Smooth muscle cell of the brain vasculature (primary cell): ENCODE results near the gene PRELID3B.

Experiments used
- DNase-seq: peaks from one replicate; pipeline ENCODE4 v3.0.0-alpha.2; 2012; ENCODE audit warnings: low read depth, low spot score

The PRELID3B gene

GRCh38 chr20:59010321-59010994, 32.1 kb downstream of the PRELID3B start:
- no peak for DNase-seq

- no peak for DNase-seq
These were observed 33.8 kb downstream of the PRELID3B start for GRCh38 chr20:59008715-59009336.

- no peak for DNase-seq
These were observed 34.7 kb downstream of the PRELID3B start for GRCh38 chr20:59007665-59008511.

- DNase-seq, result no peak
These were observed 35.5 kb downstream of the PRELID3B start, which contains the start of gene CTSZ for GRCh38 chr20:59006864-59007664. Gene CTSZ (minus strand): TSS chr20:59007254. CDS start chr20:59007128, 126 bp downstream.

- DNase-seq, result no peak
These were observed 36.3 kb downstream of the PRELID3B start for GRCh38 chr20:59006167-59006863.

GRCh38 chr20:59005523-59006166, 36.9 kb downstream of the PRELID3B start:
- DNase-seq, result no peak

DNA sequence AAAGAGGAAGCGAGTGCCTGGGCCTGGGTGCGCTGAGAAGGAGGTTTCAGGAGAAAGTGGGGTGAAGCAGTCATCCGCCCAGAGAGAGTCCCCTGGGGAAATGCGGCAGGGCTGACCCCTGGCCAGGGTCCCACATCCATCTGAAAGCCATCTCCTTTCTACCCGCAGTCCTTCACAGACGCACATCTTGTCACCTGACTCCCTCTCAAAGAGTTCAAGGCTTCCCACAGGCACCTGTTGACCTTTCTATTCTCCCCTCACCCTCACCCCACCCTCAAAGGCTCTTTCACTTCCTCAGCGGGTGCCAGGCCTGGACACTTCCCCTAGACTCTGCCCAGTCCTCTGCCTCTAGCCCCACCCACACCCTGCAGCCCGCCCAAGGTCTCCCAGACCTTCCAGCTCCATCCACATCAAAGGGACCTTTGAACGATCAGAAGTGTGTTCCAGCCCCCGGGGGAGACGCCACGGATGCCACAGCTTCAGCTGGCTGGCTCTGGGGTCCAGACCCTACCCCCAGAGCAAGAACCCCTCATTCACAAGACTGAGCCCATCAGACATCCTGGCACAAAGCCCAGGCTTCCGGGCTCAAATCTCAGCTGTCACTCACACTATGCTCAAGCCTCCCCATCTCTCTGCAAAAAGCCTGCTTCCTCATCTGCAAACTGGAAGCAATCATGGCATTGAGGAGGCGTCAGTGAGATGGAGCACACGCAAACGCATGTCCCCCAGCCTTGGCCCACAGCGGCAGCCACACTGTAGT, 37.6 kb downstream of the PRELID3B start:
- DNase-seq, result no peak

- no peak for DNase-seq
These were observed 38.2 kb downstream of the PRELID3B start for GRCh38 chr20:59004493-59004762.

DNA sequence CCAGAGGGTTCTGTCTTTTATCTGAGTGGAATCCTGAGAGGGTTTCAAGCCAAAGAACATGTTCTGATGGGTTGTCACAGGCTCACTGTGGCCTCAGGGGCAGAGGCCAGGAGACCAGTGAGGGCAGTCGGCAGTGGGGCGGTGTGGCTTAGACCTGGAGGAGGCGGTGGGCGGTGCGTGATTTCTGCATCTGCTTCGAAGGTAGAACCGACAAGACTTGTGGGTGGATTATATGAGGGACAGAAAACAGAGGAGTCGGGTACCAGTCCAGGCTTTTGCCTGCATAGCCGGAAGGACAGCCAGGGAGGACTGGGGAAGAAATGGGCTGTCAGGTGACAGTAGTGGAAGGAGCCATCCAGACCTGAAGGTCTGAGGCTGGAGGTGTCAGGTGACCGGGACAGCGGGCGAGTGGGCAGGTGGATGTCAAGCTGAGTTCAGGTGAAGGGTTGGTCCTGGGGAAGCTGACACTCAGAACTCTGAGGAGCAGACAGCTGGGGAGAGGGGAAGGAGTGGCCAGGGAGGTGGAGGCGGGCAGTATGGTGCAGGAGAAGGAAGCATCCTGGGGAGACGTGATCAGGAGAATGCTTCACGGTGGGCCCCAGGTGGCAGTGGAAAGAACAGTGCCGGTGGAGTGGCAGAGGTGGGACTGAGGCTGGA, 38.6 kb downstream of the PRELID3B start:
- no peak for DNase-seq

DNA sequence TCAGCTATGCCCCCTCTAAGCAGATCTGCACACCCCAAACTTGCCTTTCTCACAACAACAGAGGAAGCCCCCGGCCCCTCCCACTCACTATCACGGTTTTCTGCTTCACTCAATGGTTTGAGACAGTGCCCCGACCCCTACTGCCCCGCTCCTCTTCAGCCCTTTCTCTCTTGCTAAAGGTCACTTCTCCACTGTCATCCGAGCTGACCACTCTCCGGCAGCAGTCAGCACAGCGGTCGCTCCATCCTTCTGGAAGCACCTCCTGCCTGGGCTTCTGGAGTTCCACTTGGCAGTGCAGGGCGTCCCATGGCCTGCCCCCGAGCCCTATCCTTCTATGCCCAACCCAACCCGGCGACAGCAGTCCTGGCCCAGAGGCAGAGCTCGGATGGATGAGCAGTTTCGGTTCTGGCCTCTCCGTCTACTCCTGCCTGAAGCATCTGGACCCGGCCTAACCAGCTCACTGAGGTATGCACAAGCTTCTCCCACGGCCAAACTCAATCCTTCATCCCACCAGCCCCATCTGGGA, 39.6 kb downstream of the PRELID3B start:
- DNase-seq, result no peak

- DNase-seq, result no peak
These were observed 40.2 kb downstream of the PRELID3B start for GRCh38 chr20:59002388-59002787.

GRCh38 chr20:59001449-59002171, 41.0 kb downstream of the PRELID3B start:
- DNase-seq, result no peak

DNA sequence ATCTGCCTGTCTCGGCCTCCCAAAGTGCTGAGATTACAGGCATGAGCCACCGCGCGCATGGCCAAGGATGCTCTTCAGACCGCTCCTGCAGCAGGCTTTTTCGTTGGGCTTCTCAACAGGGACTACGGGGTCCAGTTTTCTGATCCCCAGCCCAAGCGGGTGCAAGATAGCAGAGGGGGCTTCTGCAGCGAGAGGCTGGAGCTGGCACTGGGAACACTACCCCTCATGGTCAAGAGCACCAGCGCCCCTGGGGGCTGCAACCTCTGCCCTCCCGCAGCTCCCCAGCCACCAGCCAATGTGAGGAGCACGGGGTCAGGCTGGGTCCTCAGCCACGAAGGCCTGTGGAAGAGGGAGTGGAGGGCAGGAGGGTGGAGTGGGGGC, 41.5 kb downstream of the PRELID3B start:
- no peak for DNase-seq

DNA sequence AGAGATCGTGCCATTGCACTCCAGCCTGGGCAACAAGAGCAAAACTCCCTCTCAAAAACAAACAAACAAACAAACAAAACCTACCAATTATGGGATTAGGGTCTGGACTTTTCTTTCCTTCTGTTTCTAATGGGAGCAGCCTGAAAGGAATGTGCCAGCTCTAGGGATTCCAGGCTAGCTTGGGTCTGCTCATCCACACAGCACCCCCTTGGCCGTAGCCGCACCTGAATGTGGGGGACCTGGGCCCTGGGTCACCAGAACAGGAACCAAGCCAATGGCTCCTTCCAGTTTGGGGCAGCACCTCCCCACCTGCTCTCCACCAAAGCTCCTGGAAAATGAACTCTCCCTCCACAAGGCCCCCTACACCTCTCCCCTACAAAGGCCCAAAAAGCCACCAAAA, 42.3 kb downstream of the PRELID3B start:
- no peak for DNase-seq

- DNase-seq, result no peak
These were observed 43.9 kb downstream of the PRELID3B start for GRCh38 chr20:58998656-58999055.

GRCh38 chr20:58997141-58997770, 45.3 kb downstream of the PRELID3B start:
- DNase-seq, result no peak

DNA sequence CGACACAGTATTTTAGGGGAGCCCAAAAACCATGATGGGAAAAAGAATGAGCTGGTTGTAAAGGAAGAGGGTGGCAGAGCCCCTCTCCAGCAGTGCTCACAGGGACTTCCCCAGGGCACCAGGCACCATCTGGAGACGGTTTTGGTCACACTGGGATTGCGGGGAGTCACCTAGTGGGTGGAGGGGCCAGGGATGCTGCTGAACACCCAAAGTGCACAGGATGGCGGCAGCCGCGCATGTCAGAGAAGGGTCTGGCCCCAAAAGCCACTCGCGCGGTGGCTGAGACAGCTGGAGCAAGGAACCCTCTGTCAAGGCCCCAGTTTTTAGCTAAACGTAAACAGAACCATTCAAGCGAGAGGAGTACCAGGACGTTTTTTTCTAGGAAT, 46.4 kb downstream of the PRELID3B start:
- DNase-seq, result no peak
